ENCODE data around the gene STAB2. TPM values are rescaled to one million over a fixed set of nuclear protein-coding genes. Genes with fewer than 3 reads are reported as not detected.

The STAB2 gene
- total and polyA plus RNA-seq, 2 of the 8 experiments (the other 6 are each of a cell fraction or from before 2014, with no cell fraction given) = not detected

DNA sequence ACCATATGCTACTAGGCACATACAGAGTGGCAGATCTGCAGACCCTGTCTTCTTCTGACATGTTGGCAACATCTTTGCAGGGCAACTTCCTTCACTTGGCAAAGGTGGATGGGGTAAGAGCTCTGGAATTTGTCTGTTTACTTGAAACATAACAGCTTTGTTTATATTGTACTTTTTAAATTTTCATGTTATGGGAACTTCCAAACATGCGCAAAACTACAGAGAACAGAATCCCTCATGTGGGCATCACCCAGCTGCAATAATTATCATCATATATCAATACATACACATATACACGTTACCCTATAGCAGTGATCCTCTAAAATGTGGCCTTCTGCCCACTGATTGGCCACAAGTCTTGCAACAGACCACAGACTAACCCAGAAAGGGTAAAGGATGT is 103.4 kb downstream of the STAB2 start:
- POLR2A ChIA-PET (ENCODE audit: partially characterized antibody) = no interaction called here
- no peak overlapping the region for H4K5ac ChIP-seq (ENCODE audit: insufficient read length, low read depth, low read length)

More for the DNA sequence above, 103.4 kb downstream of the STAB2 start:
- 91% methylated on average over 2 of the region's 2 CpGs; no CpG with 5 or more reads in 1 of the 2 experiments for WGBS, 2 experiments (ENCODE audit: extremely low coverage in 1 of 2, insufficient coverage in 1 of 2, insufficient read length in 1 of 2, insufficient replicate concordance in 2 of 2, low coverage in 1 of 2, low lambda C conversion rate in 2 of 2, missing lambda C conversion rate in 1 of 2)
- no peaks in the 10 kb centered on the region for H3K27me3 ChIP-seq (replicated peaks in 1 of 4; ENCODE audit: control insufficient read depth in 3 of 4, extremely low read depth in 1 of 4, insufficient read depth in 3 of 4, low read length in 3 of 4)
- H3K4me3 ChIP-seq (ENCODE audit: extremely low read depth in 1 of 4, insufficient read depth in 2 of 4, low read depth in 3 of 4, low read length in 4 of 4) = no peak overlapping the region
- H2AK5ac ChIP-seq (ENCODE audit: low read depth, low read length) = no peak overlapping the region
- H3K79me1 ChIP-seq (ENCODE audit: low read depth, low read length) = no peaks in the 10 kb centered on the region
- no peak overlapping the region for H2BK120ac ChIP-seq (replicated peaks; ENCODE audit: low read depth, low read length)
- H3K36me3 ChIP-seq (ENCODE audit: control insufficient read depth in 2 of 4, insufficient read depth in 4 of 4, low read length in 3 of 4) = no peaks in the 10 kb centered on the region
- H2BK20ac ChIP-seq (ENCODE audit: low read length) = no peak overlapping the region
- no peak overlapping the region for H3K9ac ChIP-seq (replicated peaks in 1 of 4; ENCODE audit: extremely low read depth in 1 of 4, low read depth in 3 of 4, low read length in 3 of 4)
- TF ChIP-seq EP300 (IDR thresholded peaks at IDR 0.05; ENCODE audit: borderline replicate concordance in 1 of 2, low read depth in 2 of 2, low read length in 2 of 2) (no peak), GTF2F1 (IDR thresholded peaks at IDR 0.05; ENCODE audit: borderline replicate concordance, low read depth, low read length) (no peak)
- H3K27ac ChIP-seq (ENCODE audit: low read depth, low read length) = no peak overlapping the region
- no peak overlapping the region for H4K91ac ChIP-seq (replicated peaks; ENCODE audit: insufficient read length, low read length)
- H2BK5ac ChIP-seq (ENCODE audit: low read depth, low read length) = no peak overlapping the region
- no peak overlapping the region for H2AFZ ChIP-seq (ENCODE audit: low read length)
- H2BK12ac ChIP-seq (ENCODE audit: low read depth, low read length) = no peak overlapping the region
- no peaks in the 10 kb centered on the region for H3K79me2 ChIP-seq (ENCODE audit: control insufficient read depth in 1 of 2, insufficient read depth in 2 of 2, low read length in 2 of 2)
- CTCF ChIA-PET (ENCODE audit: partially characterized antibody) = interaction anchor here (1.2 kb wide), 1 partner anchor 16 kb away, joined by 5 read pairs; no protein-coding TSS in a partner anchor
- no peak overlapping the region for H3K4me2 ChIP-seq (ENCODE audit: insufficient read depth in 1 of 2, low read depth in 2 of 2, low read length in 2 of 2)
- H3K14ac ChIP-seq (ENCODE audit: insufficient read length) = no peak overlapping the region
- H3K9me3 ChIP-seq (ENCODE audit: insufficient read depth in 2 of 2, low read depth in 1 of 2, low read length in 1 of 2) = no peaks in the 10 kb centered on the region
- H3K4me1 ChIP-seq (replicated peaks in 1 of 4; ENCODE audit: control insufficient read depth in 3 of 4, insufficient read depth in 4 of 4, low read length in 3 of 4) = peaks cover 0 to 3% (median 0%) of the 10 kb centered on the region in 4 experiments; a peak in 2 of 7 replicates
- H3K23me2 ChIP-seq (ENCODE audit: low read depth, low read length) = no peaks in the 10 kb centered on the region
- H3K56ac ChIP-seq (replicated peaks; ENCODE audit: insufficient read length, low read depth, low read length) = no peak overlapping the region
- H3K23ac ChIP-seq (ENCODE audit: insufficient read length) = no peak overlapping the region
- no peak overlapping the region for H4K8ac ChIP-seq (ENCODE audit: extremely low read depth, insufficient read depth, low read length)
- FAIRE-seq (no peak), DNase-seq (ENCODE audit: low read depth in 1 of 2, low spot score in 2 of 2) (no peak)
- no peak overlapping the region for H2BK15ac ChIP-seq (ENCODE audit: low read length)
- no peak overlapping the region for H3K18ac ChIP-seq (ENCODE audit: extremely low read depth, low read length)
- H3K4ac ChIP-seq (replicated peaks; ENCODE audit: insufficient read length, low read depth, low read length) = no peak overlapping the region
- no peaks in the 10 kb centered on the region for H4K20me1 ChIP-seq (replicated peaks in 1 of 2; ENCODE audit: control insufficient read depth in 1 of 2, insufficient read depth in 2 of 2, low read length in 2 of 2)
